GM12874 (cell line): ENCODE data around the gene SLC47A2.

Experiments used
- CTCF ChIP-seq: IDR thresholded peaks from 2 replicates; pipeline ENCODE4 v1.5.1; 2011; ENCODE audit warnings: low read depth, mild to moderate bottlenecking, control low read depth, low read length, moderate library complexity; ENCODE audit not compliant: insufficient read depth

Gene SLC47A2

GRCh38 chr17:19714542-19715411 lies 1.6 kb downstream of the SLC47A2 start:
- no peak for TF ChIP-seq CTCF

GRCh38 chr17:19713901-19714361 lies 2.5 kb downstream of the SLC47A2 start:
- TF ChIP-seq CTCF = no peak

GRCh38 chr17:19713462-19713861 lies 2.9 kb downstream of the SLC47A2 start:
- 0 out of 2 replicates have a peak, but pooled peaks have one; percentile 1 for TF ChIP-seq CTCF

- TF ChIP-seq CTCF = no peak
These were observed 3.9 kb downstream of the SLC47A2 start for GRCh38 chr17:19712436-19713004.

- no peak for TF ChIP-seq CTCF
These were observed 6.5 kb downstream of the SLC47A2 start for GRCh38 chr17:19709841-19710240.

GRCh38 chr17:19708431-19709175 lies 7.8 kb downstream of the SLC47A2 start:
- no peak for TF ChIP-seq CTCF

- TF ChIP-seq CTCF = no peak
These were observed 8.6 kb downstream of the SLC47A2 start for GRCh38 chr17:19707728-19708221.
